Mucosa of stomach (tissue), 1 donor: ENCODE data around the gene CHRNA4.

Experiments
- H3K27me3 ChIP-seq: one replicate; pipeline ENCODE4 v1.7.0; 2013; ENCODE audit warnings: mild to moderate bottlenecking, low read length; ENCODE audit not compliant: control insufficient read depth, insufficient read depth
- H3K36me3 ChIP-seq: one replicate; pipeline ENCODE4 v1.7.0; 2013; ENCODE audit warnings: low read length; ENCODE audit not compliant: control insufficient read depth, insufficient read depth
- H3K4me1 ChIP-seq: one replicate; pipeline ENCODE4 v1.7.0; 2013; ENCODE audit warnings: mild to moderate bottlenecking, low read length; ENCODE audit not compliant: control insufficient read depth, insufficient read depth
- H3K4me3 ChIP-seq: one replicate; pipeline ENCODE4 v1.7.0; 2013; ENCODE audit warnings: low read length
- H3K9ac ChIP-seq: one replicate; pipeline ENCODE4 v1.7.0; 2013; ENCODE audit warnings: mild to moderate bottlenecking, low read length, moderate library complexity
- H3K9me3 ChIP-seq: one replicate; pipeline ENCODE4 v1.7.0; 2013; ENCODE audit warnings: mild to moderate bottlenecking, low read length, moderate library complexity; ENCODE audit not compliant: control insufficient read depth
- donor health status: Pancreatic carcinoma.

Gene CHRNA4

DNA sequence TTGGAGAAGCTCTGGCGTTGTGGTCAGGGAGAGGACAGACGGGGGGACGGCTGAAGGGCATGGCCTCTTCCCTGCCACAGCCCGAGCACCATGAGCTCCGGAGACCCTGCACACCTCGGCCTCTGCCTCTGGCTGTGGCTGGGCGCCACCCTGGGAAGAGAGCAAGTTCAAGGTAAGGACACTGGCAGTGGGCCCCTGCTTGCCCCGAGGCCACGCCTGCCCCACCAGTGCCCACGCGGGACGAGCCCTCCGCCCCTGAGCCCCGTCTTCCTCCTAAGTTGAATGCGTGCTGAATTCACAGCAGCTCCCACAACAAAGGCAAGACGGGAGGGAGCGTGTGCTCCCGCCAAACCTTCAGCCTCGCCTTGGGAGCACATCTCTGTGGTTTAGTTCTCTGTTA lies 66.1 kb downstream of the CHRNA4 start:
- Histone ChIP-seq H3K4me3 (no peak overlapping the region), H3K4me1 (peaks cover 7% of the 10 kb centered on the region), H3K9me3 (no peaks in the 10 kb centered on the region), H3K27me3 (peaks cover 53% of the 10 kb centered on the region), H3K36me3 (no peaks in the 10 kb centered on the region), H3K9ac (no peak overlapping the region)

DNA sequence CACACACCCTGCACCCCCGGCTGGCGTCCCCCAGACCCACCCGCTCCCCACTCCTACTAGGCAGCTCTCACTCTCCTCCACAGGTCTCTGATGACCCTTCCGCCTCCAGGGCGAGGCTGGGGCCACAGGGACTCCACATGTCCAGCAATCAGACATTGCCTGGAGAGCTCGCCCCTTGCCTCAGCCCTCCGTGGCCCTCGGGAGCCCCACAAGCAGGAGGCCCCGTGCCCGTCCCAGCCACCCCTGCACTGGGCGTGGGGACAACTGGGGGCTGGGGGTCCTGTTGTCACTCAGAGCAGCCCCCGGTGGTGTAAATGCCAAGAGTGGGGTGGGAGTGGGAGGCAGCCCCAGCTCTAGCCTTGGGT lies 66.6 kb downstream of the CHRNA4 start:
- Histone ChIP-seq H3K9me3 (no peaks in the 10 kb centered on the region), H3K36me3 (no peaks in the 10 kb centered on the region), H3K4me3 (no peak overlapping the region), H3K27me3 (peaks cover 53% of the 10 kb centered on the region), H3K9ac (no peak overlapping the region), H3K4me1 (peaks cover 7% of the 10 kb centered on the region)

GRCh38 chr20:63293871-63294535 lies 67.1 kb downstream of the CHRNA4 start:
- no peak overlapping the region for H3K9ac ChIP-seq
- H3K9me3 ChIP-seq: no peaks in the 10 kb centered on the region
- H3K4me3 ChIP-seq: no peak overlapping the region
- H3K27me3 ChIP-seq: peaks cover 48% of the 10 kb centered on the region
- H3K36me3 ChIP-seq: no peaks in the 10 kb centered on the region
- peaks cover 7% of the 10 kb centered on the region for H3K4me1 ChIP-seq

- Histone ChIP-seq H3K9ac (no peak overlapping the region), H3K36me3 (no peaks in the 10 kb centered on the region), H3K4me1 (peaks cover 7% of the 10 kb centered on the region), H3K27me3 (peaks cover 43% of the 10 kb centered on the region), H3K9me3 (no peaks in the 10 kb centered on the region), H3K4me3 (no peak overlapping the region)
Measured at GRCh38 chr20:63293456-63293855, 67.7 kb downstream of the CHRNA4 start.
